Neural cell (in vitro differentiated cells): ENCODE measurements around the gene SETBP1.

ENCODE experiments used
- CTCF ChIP-seq: fragments of 450-650 bp; IDR thresholded peaks from 2 replicates; pipeline ENCODE4 v1.5.1; 2014; ENCODE audit warnings: antibody characterized with exemption, mild to moderate bottlenecking, moderate library complexity; ENCODE audit not compliant: poor library complexity, severe bottlenecking
- EP300 ChIP-seq: fragments of 450-650 bp; conservative IDR thresholded peaks from 2 replicates; pipeline ENCODE4 v1.6.1; 2014; ENCODE audit warnings: antibody characterized with exemption, mild to moderate bottlenecking, moderate library complexity; ENCODE audit not compliant: poor library complexity, severe bottlenecking
- EZH2 ChIP-seq: fragments of 200-600, 300-800 bp; shearing (Covaris generic), sonication (generic); IDR thresholded peaks from 2 replicates; pipeline ENCODE4 v1.6.1; 2014; ENCODE audit warnings: antibody characterized with exemption, low read length, borderline replicate concordance, mild to moderate bottlenecking; ENCODE audit not compliant: insufficient read depth, poor library complexity, severe bottlenecking
- POLR2AphosphoS5 ChIP-seq: IDR thresholded peaks from 2 replicates; pipeline ENCODE4 v1.6.1; 2012
- RAD21 ChIP-seq: fragments of 450-650 bp; conservative IDR thresholded peaks from 2 replicates; pipeline ENCODE4 v1.6.1; 2014; ENCODE audit warnings: antibody characterized with exemption, mild to moderate bottlenecking, moderate library complexity
- REST ChIP-seq: IDR thresholded peaks from 2 replicates; pipeline ENCODE4 v1.6.1; 2012; ENCODE audit warnings: borderline replicate concordance
- SMC3 ChIP-seq: fragments of 450-650 bp; conservative IDR thresholded peaks from 2 replicates; pipeline ENCODE4 v1.6.1; 2014; ENCODE audit warnings: antibody characterized with exemption, mild to moderate bottlenecking, moderate library complexity; ENCODE audit not compliant: poor library complexity
- TAF1 ChIP-seq: IDR thresholded peaks from 2 replicates; pipeline ENCODE4 v1.6.1; 2012; ENCODE audit warnings: low read depth

- TF ChIP-seq POLR2AphosphoS5 = no peak
- TF ChIP-seq CTCF = no peak
- TF ChIP-seq EP300 = no peak
- no peak for TF ChIP-seq TAF1
- TF ChIP-seq EZH2 = no peak
- no peak for TF ChIP-seq REST
- TF ChIP-seq RAD21 = no peak
- no peak for TF ChIP-seq SMC3
These were observed 177.2 kb downstream of the SETBP1 start for GRCh38 chr18:44857744-44858491.
